Activated T-helper 2 cell treated with anti-CD3 and anti-CD28 coated beads, Interferon-gamma antibody, Interleukin-2, Interleukin-4, amounts not matched to agents 10 μg/mL and 5 μg/mL and 100 μg/mL, durations not matched to agents 14 hours and 24 hours and 36 hours (primary cell): Measurements from ENCODE around the gene KDM4E. TPM values are rescaled to one million over a fixed set of nuclear protein-coding genes. Genes with fewer than 3 reads are reported as not detected.
"Not testable (repeated sequence)": the region's sequence is repeated elsewhere in the genome, so short reads cannot be mapped to it uniquely, and the experiment has no call there.

Source experiments
- DNase-seq: peaks from one replicate; pipeline ENCODE4 v3.0.0; 2021; ENCODE audit warnings: low spot score
- H3K27ac Mint-ChIP-seq: one replicate; pipeline ENCODE4 v1.8.0; 2021; ENCODE audit warnings: mixed read lengths
- H3K27me3 Mint-ChIP-seq: one replicate; pipeline ENCODE4 v1.8.0; 2021; ENCODE audit warnings: low read depth, mixed read lengths
- H3K36me3 Mint-ChIP-seq: one replicate; pipeline ENCODE4 v1.8.0; 2021; ENCODE audit warnings: low read depth, mixed read lengths
- H3K4me1 Mint-ChIP-seq: one replicate; pipeline ENCODE4 v1.8.0; 2021; ENCODE audit warnings: low read depth, mixed read lengths
- H3K4me3 Mint-ChIP-seq: one replicate; pipeline ENCODE4 v1.8.0; 2021; ENCODE audit warnings: low read depth, mild to moderate bottlenecking, moderate library complexity, mixed read lengths
- H3K9me3 Mint-ChIP-seq: one replicate; pipeline ENCODE4 v1.8.0; 2021; ENCODE audit warnings: mixed read lengths
- intact Hi-C: fragments of 100-400 bp; cut with micrococcal nuclease; formaldehyde crosslinking; loops from one replicate; pipeline ENCODE4 v1.15.1; 2023
- total RNA-seq: library from RNA; stranded (reverse); gene quantifications from 2 replicates; pipeline ENCODE4 v1.2.3, GENCODE V29; 2022

Gene KDM4E
- not detected in 2 replicates for total RNA-seq

- H3K27me3 Mint-ChIP-seq = no peaks in the 10 kb centered on the region
- H3K27ac Mint-ChIP-seq = no peak within 1 kb of the TSS
- DNase-seq = no peak
- H3K4me3 Mint-ChIP-seq = no peak within 1 kb of the TSS
- no peaks in the 10 kb centered on the region for H3K4me1 Mint-ChIP-seq
- H3K36me3 Mint-ChIP-seq = no peaks in the 10 kb centered on the region
- no peaks in the 10 kb centered on the region for H3K9me3 Mint-ChIP-seq
- intact Hi-C loops = no loop called here
Measured at GRCh38 chr11:95024958-95025357, at the start of gene KDM4E. KDM4E (plus strand) TSS chr11:95025258; CDS start chr11:95025558, 300 bp downstream.

DNA sequence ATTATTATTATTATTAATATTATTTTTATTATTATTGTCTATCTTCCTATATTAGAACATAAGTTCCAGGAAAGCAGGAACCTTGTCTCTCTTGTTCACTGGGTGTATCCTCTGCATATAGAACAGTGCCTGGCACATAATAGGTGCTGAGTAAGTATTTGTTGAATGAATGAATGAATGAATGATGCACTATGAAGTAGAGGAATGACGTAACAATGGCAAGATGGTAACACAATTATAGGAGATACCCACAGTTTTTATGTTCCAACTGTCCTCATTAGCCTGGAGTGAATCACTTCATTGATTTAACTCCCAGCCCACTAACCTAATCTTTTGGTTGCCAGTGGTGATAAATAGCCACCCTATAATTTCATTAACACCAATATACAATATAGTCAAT is 49.5 kb upstream of the KDM4E start:
- peaks cover 12% of the 10 kb centered on the region for H3K36me3 Mint-ChIP-seq
- intact Hi-C loops = loop anchor here (10.0 kb wide), 2 partner anchors 259 to 841 kb away; partner anchors contain the start of gene SESN3
- peaks cover 7% of the 10 kb centered on the region for H3K9me3 Mint-ChIP-seq
- H3K27me3 Mint-ChIP-seq = peaks cover 2% of the 10 kb centered on the region
- no peak for DNase-seq
- peaks cover 25% of the 10 kb centered on the region for H3K4me1 Mint-ChIP-seq
- no peak overlapping the region for H3K27ac Mint-ChIP-seq
- no peak overlapping the region for H3K4me3 Mint-ChIP-seq

DNA sequence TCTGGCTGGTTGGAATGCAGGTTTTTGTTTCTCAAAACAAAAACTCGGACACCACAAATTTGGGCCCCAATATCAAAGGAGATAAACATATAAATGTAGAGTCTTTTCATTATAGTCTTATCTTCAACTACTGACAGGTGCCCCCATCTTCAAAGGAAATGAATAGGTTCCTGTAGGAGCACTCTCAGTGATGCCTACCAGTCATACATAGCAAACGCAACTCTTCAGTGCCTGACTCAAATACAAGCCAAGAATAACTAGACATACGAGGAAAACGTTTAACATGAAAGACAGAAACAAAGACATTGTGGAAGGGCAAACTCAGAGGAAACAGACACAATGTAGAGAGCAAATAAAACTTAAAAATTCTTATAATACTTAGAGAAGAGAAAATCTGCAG is 37.7 kb upstream of the KDM4E start:
- intact Hi-C loops = no loop called here
- no peak overlapping the region for H3K27ac Mint-ChIP-seq
- peaks cover 18% of the 10 kb centered on the region for H3K27me3 Mint-ChIP-seq
- no peaks in the 10 kb centered on the region for H3K4me1 Mint-ChIP-seq
- no peak overlapping the region for H3K4me3 Mint-ChIP-seq
- no peak for DNase-seq
- no peaks in the 10 kb centered on the region for H3K9me3 Mint-ChIP-seq
- H3K36me3 Mint-ChIP-seq = no peaks in the 10 kb centered on the region

DNA sequence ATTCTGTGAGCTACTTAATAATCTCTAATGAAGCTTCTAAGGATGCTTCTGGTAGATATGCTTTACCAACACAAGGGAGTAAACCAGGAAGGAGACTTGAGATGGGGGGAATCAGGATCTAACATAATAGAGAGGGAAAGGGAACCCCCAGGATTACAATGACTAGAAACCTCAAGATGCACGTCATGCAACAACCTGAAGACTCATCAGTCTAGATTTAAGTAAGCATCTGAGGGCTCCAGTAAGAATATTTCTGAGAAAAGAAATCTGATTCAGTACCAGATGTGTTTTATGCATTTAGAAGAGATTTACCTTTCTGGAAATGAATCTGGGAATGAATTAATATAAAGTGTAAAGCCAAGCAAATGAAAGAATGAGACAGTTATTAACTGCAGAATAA is 36.3 kb upstream of the KDM4E start:
- H3K9me3 Mint-ChIP-seq = no peaks in the 10 kb centered on the region
- intact Hi-C loops = no loop called here
- no peaks in the 10 kb centered on the region for H3K36me3 Mint-ChIP-seq
- no peaks in the 10 kb centered on the region for H3K4me1 Mint-ChIP-seq
- H3K27me3 Mint-ChIP-seq = peaks cover 20% of the 10 kb centered on the region
- no peak for DNase-seq
- H3K4me3 Mint-ChIP-seq = no peak overlapping the region
- H3K27ac Mint-ChIP-seq = no peak overlapping the region

- H3K9me3 Mint-ChIP-seq = no peaks in the 10 kb centered on the region
- intact Hi-C loops = no loop called here
- H3K36me3 Mint-ChIP-seq = no peaks in the 10 kb centered on the region
- DNase-seq = no peak
- no peak overlapping the region for H3K27ac Mint-ChIP-seq
- H3K4me3 Mint-ChIP-seq = no peak overlapping the region
- H3K27me3 Mint-ChIP-seq = peaks cover 15% of the 10 kb centered on the region
- no peaks in the 10 kb centered on the region for H3K4me1 Mint-ChIP-seq
Measured at GRCh38 chr11:94993400-94993943, 31.6 kb upstream of the KDM4E start.

GRCh38 chr11:94997437-94997836 is 27.6 kb upstream of the KDM4E start:
- H3K27ac Mint-ChIP-seq = no peak overlapping the region
- no peak overlapping the region for H3K4me3 Mint-ChIP-seq
- peaks cover 2% of the 10 kb centered on the region for H3K27me3 Mint-ChIP-seq
- H3K36me3 Mint-ChIP-seq = no peaks in the 10 kb centered on the region
- H3K4me1 Mint-ChIP-seq = no peaks in the 10 kb centered on the region
- H3K9me3 Mint-ChIP-seq = no peaks in the 10 kb centered on the region
- intact Hi-C loops = no loop called here
- DNase-seq = no peak

DNA sequence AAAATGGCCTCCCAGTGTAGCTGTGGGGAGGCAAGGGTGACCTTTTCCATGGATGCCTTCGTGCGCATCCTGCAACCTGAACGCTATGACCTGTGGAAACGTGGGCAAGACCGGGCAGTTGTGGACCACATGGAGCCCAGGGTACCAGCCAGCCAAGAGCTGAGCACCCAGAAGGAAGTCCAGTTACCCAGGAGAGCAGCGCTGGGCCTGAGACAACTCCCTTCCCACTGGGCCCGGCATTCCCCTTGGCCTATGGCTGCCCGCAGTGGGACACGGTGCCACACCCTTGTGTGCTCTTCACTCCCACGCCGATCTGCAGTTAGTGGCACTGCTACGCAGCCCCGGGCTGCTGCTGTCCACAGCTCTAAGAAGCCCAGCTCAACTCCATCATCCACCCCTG is 26.8 kb upstream of the KDM4E start:
- Mint-ChIP-seq H3K9me3 (no peaks in the 10 kb centered on the region), H3K36me3 (no peaks in the 10 kb centered on the region), H3K27me3 (peaks cover 5% of the 10 kb centered on the region), H3K4me1 (no peaks in the 10 kb centered on the region), H3K27ac (no peak overlapping the region), H3K4me3 (no peak overlapping the region)
- no peak for DNase-seq
- intact Hi-C loops = no loop called here

DNA sequence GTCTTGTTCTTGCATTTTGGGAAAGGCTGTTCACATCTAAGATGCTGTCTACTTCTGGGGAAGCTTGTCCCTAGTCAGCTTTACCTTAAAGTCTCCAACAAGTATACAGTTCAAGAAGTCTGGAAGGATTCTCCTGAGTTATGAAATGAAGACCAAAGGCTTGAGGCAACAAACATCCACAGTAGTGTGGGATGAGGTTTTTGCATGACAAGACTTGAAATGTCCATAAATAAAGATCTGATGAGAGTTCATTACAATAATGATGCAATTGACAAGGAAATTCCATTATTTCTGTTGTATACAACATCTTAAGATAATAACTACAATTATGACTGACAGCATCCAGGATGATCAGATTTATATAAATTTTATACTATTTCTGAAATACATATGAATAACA is 21.3 kb upstream of the KDM4E start:
- H3K4me3 Mint-ChIP-seq = no peak overlapping the region
- no peak overlapping the region for H3K27ac Mint-ChIP-seq
- no peaks in the 10 kb centered on the region for H3K36me3 Mint-ChIP-seq
- DNase-seq = no peak
- no peaks in the 10 kb centered on the region for H3K9me3 Mint-ChIP-seq
- intact Hi-C loops = no loop called here
- H3K4me1 Mint-ChIP-seq = no peaks in the 10 kb centered on the region
- H3K27me3 Mint-ChIP-seq = peaks cover 27% of the 10 kb centered on the region

- intact Hi-C loops = no loop called here
- Mint-ChIP-seq H3K36me3 (no peaks in the 10 kb centered on the region), H3K27ac (no peak overlapping the region), H3K4me1 (no peaks in the 10 kb centered on the region), H3K27me3 (peaks cover 37% of the 10 kb centered on the region), H3K9me3 (no peaks in the 10 kb centered on the region), H3K4me3 (no peak overlapping the region)
- no peak for DNase-seq
Measured at GRCh38 chr11:95005642-95006041, 19.4 kb upstream of the KDM4E start.

- H3K27me3 Mint-ChIP-seq = peaks cover 27% of the 10 kb centered on the region
- no peak overlapping the region for H3K4me3 Mint-ChIP-seq
- H3K9me3 Mint-ChIP-seq = no peaks in the 10 kb centered on the region
- intact Hi-C loops = no loop called here
- DNase-seq = no peak
- no peak overlapping the region for H3K27ac Mint-ChIP-seq
- no peaks in the 10 kb centered on the region for H3K36me3 Mint-ChIP-seq
- H3K4me1 Mint-ChIP-seq = no peaks in the 10 kb centered on the region
Measured at GRCh38 chr11:95011376-95011775, 13.7 kb upstream of the KDM4E start.

DNA sequence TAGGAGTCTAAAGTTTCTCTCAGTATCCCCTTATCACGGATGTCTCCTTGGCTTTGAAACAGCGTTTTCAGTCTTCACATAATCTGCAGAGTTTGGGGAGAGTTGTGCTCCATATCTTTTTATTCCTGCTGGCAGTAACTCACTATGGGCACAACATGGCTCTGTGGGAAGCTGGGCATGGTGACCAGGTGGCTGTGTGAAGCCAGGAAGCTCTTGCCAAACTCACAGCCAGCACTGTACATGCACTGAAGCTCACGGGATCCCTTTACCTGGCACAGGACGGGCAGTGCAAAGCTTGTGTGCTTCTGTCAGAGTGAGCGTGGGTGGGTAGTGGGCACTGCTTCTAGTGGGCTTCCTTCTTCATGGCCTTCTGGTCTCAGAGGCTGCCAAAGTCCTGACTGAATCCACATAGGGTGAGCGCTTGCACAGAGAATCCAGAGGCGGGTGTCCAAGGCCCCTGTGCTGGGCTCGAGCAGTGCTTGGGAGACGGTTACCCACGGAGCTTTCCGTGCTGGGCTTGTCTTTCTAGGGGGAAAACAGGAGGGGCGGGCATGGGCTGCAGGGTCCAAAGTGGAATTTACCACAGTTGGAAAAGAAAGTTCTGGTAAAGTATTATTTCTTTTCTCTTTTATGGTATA is 10.8 kb upstream of the KDM4E start:
- intact Hi-C loops = no loop called here
- Mint-ChIP-seq H3K4me3 (no peak overlapping the region), H3K27ac (no peak overlapping the region), H3K36me3 (no peaks in the 10 kb centered on the region), H3K4me1 (no peaks in the 10 kb centered on the region), H3K27me3 (peaks cover 13% of the 10 kb centered on the region), H3K9me3 (no peaks in the 10 kb centered on the region)
- DNase-seq = no peak

DNA sequence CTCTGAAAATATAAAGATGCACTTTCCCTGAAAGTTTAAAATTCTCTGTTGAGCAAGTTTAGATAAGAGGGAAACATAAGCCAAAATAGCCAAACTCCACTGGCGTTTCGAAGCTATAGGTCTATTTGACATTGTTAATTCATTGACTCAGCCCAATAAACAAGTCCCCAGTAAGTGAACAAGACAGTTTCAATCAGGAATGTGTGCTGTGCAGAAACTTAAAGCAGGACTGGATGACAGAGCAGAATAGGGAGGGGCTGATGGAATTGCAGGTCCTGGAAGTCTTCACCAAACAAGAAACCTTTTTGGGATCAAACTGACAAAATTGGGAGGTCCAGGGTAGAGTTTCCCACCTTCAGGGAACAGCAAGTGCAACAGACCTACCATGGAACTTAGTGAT is 8.9 kb upstream of the KDM4E start:
- Mint-ChIP-seq H3K4me1 (no peaks in the 10 kb centered on the region), H3K27ac (no peak overlapping the region), H3K36me3 (no peaks in the 10 kb centered on the region), H3K27me3 (peaks cover 2% of the 10 kb centered on the region), H3K9me3 (no peaks in the 10 kb centered on the region), H3K4me3 (no peak overlapping the region)
- DNase-seq = no peak
- intact Hi-C loops = no loop called here

GRCh38 chr11:95021468-95021867 is 3.6 kb upstream of the KDM4E start:
- H3K9me3 Mint-ChIP-seq = not testable (repeated sequence)

GRCh38 chr11:95025594-95025993 is 536 bp downstream of the KDM4E start:
- intact Hi-C loops, H3K27me3 Mint-ChIP-seq: not testable (repeated sequence)

More at GRCh38 chr11:95021468-95021867, 3.6 kb upstream of the KDM4E start:
- H3K4me1 Mint-ChIP-seq, intact Hi-C loops, H3K27me3 Mint-ChIP-seq, DNase-seq, H3K27ac Mint-ChIP-seq, H3K4me3 Mint-ChIP-seq, H3K36me3 Mint-ChIP-seq: not testable (repeated sequence)

More at GRCh38 chr11:95025594-95025993, 536 bp downstream of the KDM4E start:
- DNase-seq, H3K4me3 Mint-ChIP-seq, H3K9me3 Mint-ChIP-seq, H3K4me1 Mint-ChIP-seq, H3K36me3 Mint-ChIP-seq, H3K27ac Mint-ChIP-seq: not testable (repeated sequence)
